Type B pancreatic cell (in vitro differentiated cells): ENCODE measurements around the gene CIRBP. TPM values are rescaled to one million over a fixed set of nuclear protein-coding genes. Genes with fewer than 3 reads are reported as not detected.

Experiments
- DNase-seq: peaks from one replicate; pipeline ENCODE4 v3.0.0; 2021; ENCODE audit warnings: mixed read lengths; ENCODE audit not compliant: unreplicated experiment; ENCODE audit errors: extremely low spot score
- H3K27ac Mint-ChIP-seq: 2 replicates; pipeline ENCODE4 v1.8.0; 2021; ENCODE audit warnings: mild to moderate bottlenecking, mixed read lengths
- H3K27me3 Mint-ChIP-seq: 2 replicates; pipeline ENCODE4 v1.8.0; 2021; ENCODE audit warnings: mixed read lengths
- H3K36me3 Mint-ChIP-seq: 2 replicates; pipeline ENCODE4 v1.8.0; 2021; ENCODE audit warnings: mixed read lengths
- H3K4me1 Mint-ChIP-seq: one replicate; pipeline ENCODE4 v1.8.0; 2021; ENCODE audit warnings: mixed read lengths; ENCODE audit not compliant: unreplicated experiment
- H3K4me3 Mint-ChIP-seq: 2 replicates; pipeline ENCODE4 v1.8.0; 2021; ENCODE audit warnings: mild to moderate bottlenecking, mixed read lengths
- H3K9me3 Mint-ChIP-seq: 2 replicates; pipeline ENCODE4 v1.8.0; 2021; ENCODE audit warnings: mixed read lengths
- CTCF ChIP-seq: fragments of 200-600 bp; sonication (generic); conservative IDR thresholded peaks from 2 replicates; pipeline ENCODE4 v1.5.0; 2021; ENCODE audit warnings: antibody characterized with exemption, mild to moderate bottlenecking
- total RNA-seq: library from RNA; stranded (reverse); gene quantifications from 2 replicates; pipeline ENCODE4 v1.2.1, GENCODE V29; 2021; ENCODE audit warnings: low replicate concordance

CIRBP gene
- total RNA-seq, 1 donor from 2014 or later, result 421 TPM

GRCh38 chr19:1261538-1261797 lies 7.7 kb upstream of the CIRBP start:
- Mint-ChIP-seq H3K4me1 (peaks cover 41% of the 10 kb centered on the region), H3K9me3 (no peaks in the 10 kb centered on the region), H3K27me3 (no peaks in the 10 kb centered on the region), H3K4me3 (peak overlapping the region; percentile 88), H3K27ac (peak overlapping the region; percentile 97), H3K36me3 (peaks cover 5% of the 10 kb centered on the region)
- no peak for DNase-seq
- peak; percentile 60 for TF ChIP-seq CTCF

- Mint-ChIP-seq H3K9me3 (no peaks in the 10 kb centered on the region), H3K36me3 (peaks cover 5% of the 10 kb centered on the region), H3K4me1 (peaks cover 41% of the 10 kb centered on the region), H3K4me3 (peak overlapping the region; percentile 88), H3K27ac (peak overlapping the region; percentile 97), H3K27me3 (no peaks in the 10 kb centered on the region)
- DNase-seq, result no peak
- no peak for TF ChIP-seq CTCF
Measured at GRCh38 chr19:1261798-1262622, 7.1 kb upstream of the CIRBP start.

GRCh38 chr19:1262623-1263123 lies 6.5 kb upstream of the CIRBP start:
- H3K9me3 Mint-ChIP-seq, result no peaks in the 10 kb centered on the region
- peaks cover 39% of the 10 kb centered on the region for H3K4me1 Mint-ChIP-seq
- peaks cover 3% of the 10 kb centered on the region for H3K27me3 Mint-ChIP-seq
- H3K4me3 Mint-ChIP-seq, result peak overlapping the region; percentile 73
- no peak for DNase-seq
- peaks cover under 1% of the 10 kb centered on the region for H3K36me3 Mint-ChIP-seq
- peak overlapping the region; percentile 97 for H3K27ac Mint-ChIP-seq
- TF ChIP-seq CTCF, result no peak

GRCh38 chr19:1263188-1263587 lies 5.9 kb upstream of the CIRBP start:
- Mint-ChIP-seq H3K4me3 (peak overlapping the region; percentile 73), H3K27me3 (peaks cover 3% of the 10 kb centered on the region), H3K36me3 (no peaks in the 10 kb centered on the region), H3K4me1 (peaks cover 34% of the 10 kb centered on the region), H3K27ac (peak overlapping the region; percentile 97), H3K9me3 (no peaks in the 10 kb centered on the region)
- no peak for DNase-seq
- TF ChIP-seq CTCF, result no peak

GRCh38 chr19:1264801-1265614 lies 4.1 kb upstream of the CIRBP start:
- Mint-ChIP-seq H3K4me3 (peak overlapping the region; percentile 80), H3K36me3 (no peaks in the 10 kb centered on the region), H3K9me3 (no peaks in the 10 kb centered on the region), H3K4me1 (peaks cover 26% of the 10 kb centered on the region), H3K27ac (peak overlapping the region; percentile 97), H3K27me3 (peaks cover 3% of the 10 kb centered on the region)
- DNase-seq, result no peak
- TF ChIP-seq CTCF, result no peak
